HepG2 (cell line): ENCODE data around the gene CST3. TPM values are rescaled to one million over a fixed set of nuclear protein-coding genes. Genes with fewer than 3 reads are reported as not detected.
A peak's percentile ranks its signal among the peaks of the same experiment; 100 is the strongest.

Source experiments
- AGO2 ChIP-seq: fragments of 200-400 bp; formaldehyde crosslinking; optimal IDR thresholded peaks from 2 replicates; pipeline ENCODE3; 2017; ENCODE audit warnings: mild to moderate bottlenecking, low read depth, low read length, moderate library complexity
- BRCA1 ChIP-seq: sonication (generic); formaldehyde crosslinking; IDR thresholded peaks from 2 replicates; pipeline ENCODE4 v1.4.0; 2020; ENCODE audit warnings: missing genetic modification reagents
- CBX2 ChIP-seq, 2 experiments: fragments of 200-600 bp in 1 of 2; sonication (generic); formaldehyde crosslinking in 1 of 2; IDR thresholded peaks; 2 replicates each; pipeline versions ENCODE4 v1.7.0 to v1.8.1; 2018 to 2022; ENCODE audit warnings: low read depth in 2 of 2, low read length in 1 of 2, mild to moderate bottlenecking in 1 of 2, missing genetic modification reagents in 1 of 2
- DNMT1 ChIP-seq: sonication (generic); formaldehyde crosslinking; IDR thresholded peaks from 2 replicates; pipeline ENCODE4 v1.5.1; 2020; ENCODE audit warnings: mild to moderate bottlenecking, missing genetic modification reagents
- FOSL2 ChIP-seq: sonication (generic); formaldehyde crosslinking; IDR thresholded peaks from 2 replicates; pipeline ENCODE4 v1.4.0; 2020; ENCODE audit warnings: missing genetic modification reagents
- FOXP4 ChIP-seq: sonication (generic); formaldehyde crosslinking; IDR thresholded peaks from 2 replicates; pipeline ENCODE4 v1.4.0; 2020; ENCODE audit warnings: missing genetic modification reagents
- HCFC1 ChIP-seq: fragments of 150-350 bp; IDR thresholded peaks from 2 replicates; pipeline ENCODE4 v1.6.1; 2014; ENCODE audit warnings: low read depth, low read length
- JDP2 ChIP-seq: sonication (generic); formaldehyde crosslinking; IDR thresholded peaks from 2 replicates; pipeline ENCODE4 v1.8.1; 2022; ENCODE audit warnings: missing genetic modification reagents, borderline replicate concordance
- LCORL ChIP-seq, 2 experiments: fragments of 450-650 bp in 1 of 2; sonication (generic) in 1 of 2; formaldehyde crosslinking in 1 of 2; IDR thresholded peaks; 2 replicates each; pipeline versions ENCODE4 v1.5.0 to v1.6.1; 2017 to 2020; ENCODE audit warnings: antibody characterized with exemption in 1 of 2, missing genetic modification reagents in 1 of 2
- MAX ChIP-seq: IDR thresholded peaks from 2 replicates; pipeline ENCODE4 v1.6.1; 2012; ENCODE audit warnings: inconsistent platforms
- MED1 ChIP-seq: sonication (generic); formaldehyde crosslinking; IDR thresholded peaks from 2 replicates; pipeline ENCODE4 v1.4.0; 2020; ENCODE audit warnings: missing genetic modification reagents
- MIER3 ChIP-seq: IDR thresholded peaks from 2 replicates; pipeline ENCODE4 v1.6.1; 2016; ENCODE audit warnings: missing compliant biosample characterization, borderline replicate concordance
- MIXL1 ChIP-seq: IDR thresholded peaks from 2 replicates; pipeline ENCODE4 v1.6.1; 2016
- PREB ChIP-seq: sonication (generic); formaldehyde crosslinking; IDR thresholded peaks from 2 replicates; pipeline ENCODE4 v1.4.0; 2020; ENCODE audit warnings: missing genetic modification reagents
- RFX5 ChIP-seq: IDR thresholded peaks from 2 replicates; pipeline ENCODE4 v1.6.1; 2011; ENCODE audit warnings: low read depth, low read length, improper control_type of control experiment
- SAP130 ChIP-seq: IDR thresholded peaks from 2 replicates; pipeline ENCODE4 v1.6.1; 2016; ENCODE audit warnings: low read depth
- STAG1 ChIP-seq: sonication (generic); formaldehyde crosslinking; IDR thresholded peaks from 2 replicates; pipeline ENCODE4 v1.4.0; 2020; ENCODE audit warnings: missing genetic modification reagents
- TFDP1 ChIP-seq: IDR thresholded peaks from 2 replicates; pipeline ENCODE4 v1.6.1; 2016; ENCODE audit warnings: missing compliant biosample characterization, missing genetic modification reagents, borderline replicate concordance
- ZFP1 ChIP-seq: IDR thresholded peaks from 2 replicates; pipeline ENCODE4 v1.6.1; 2016
- ZNF12 ChIP-seq: sonication (generic); formaldehyde crosslinking; IDR thresholded peaks from 2 replicates; pipeline ENCODE4 v1.5.0; 2020; ENCODE audit warnings: missing genetic modification reagents
- ZNF124 ChIP-seq: sonication (generic); formaldehyde crosslinking; IDR thresholded peaks from 2 replicates; pipeline ENCODE4 v1.4.0; 2020; ENCODE audit warnings: missing genetic modification reagents
- ZNF3 ChIP-seq: IDR thresholded peaks from 2 replicates; pipeline ENCODE4 v1.7.0; 2017; ENCODE audit warnings: inconsistent platforms
- ZNF362 ChIP-seq: sonication (generic); formaldehyde crosslinking; IDR thresholded peaks from 2 replicates; pipeline ENCODE4 v1.4.0; 2020; ENCODE audit warnings: missing genetic modification reagents, mild to moderate bottlenecking, borderline replicate concordance
- ZNF644 ChIP-seq: IDR thresholded peaks from 2 replicates; pipeline ENCODE4 v1.6.1; 2016; ENCODE audit warnings: low read depth
- ZSCAN22 ChIP-seq: sonication (generic); formaldehyde crosslinking; IDR thresholded peaks from 2 replicates; pipeline ENCODE4 v1.4.0; 2020; ENCODE audit warnings: mild to moderate bottlenecking, missing genetic modification reagents
- ZSCAN9 ChIP-seq: IDR thresholded peaks from 2 replicates; pipeline ENCODE4 v1.6.1; 2016; ENCODE audit warnings: borderline replicate concordance
- polyA plus RNA-seq, 8 experiments: library from polyadenylated mRNA; depleted of rRNA in 3 of 8; stranded (reverse) in 7 of 8; unstranded in 1 of 8; fragments of >200 nt; fragmentation: Illumina TruSeq in 4 of 8; extraction: Trizol in 4 of 8; gene quantifications; 2 replicates each; pipeline versions ENCODE4 v1.2.1 to v1.2.3, GENCODE V29; 2011 to 2016; ENCODE audit warnings: low read depth in 4 of 8, missing spikeins in 1 of 8, mixed read lengths in 1 of 8; ENCODE audit not compliant: insufficient read depth in 1 of 8
- total RNA-seq, 5 experiments: library from RNA; depleted of rRNA; stranded (reverse); fragments of >200 nt; fragmentation: Illumina TruSeq; extraction: Trizol; gene quantifications; 2 replicates each; pipeline ENCODE4 v1.2.3, GENCODE V29; 2016; ENCODE audit warnings: low read depth in 1 of 5
- TF ChIP-seq, protein P1 (sequence below): sonication (generic); formaldehyde crosslinking; IDR thresholded peaks from 2 replicates; pipeline ENCODE4 v1.8.0; 2023; ENCODE audit warnings: mild to moderate bottlenecking, missing genetic modification reagents

The CST3 gene
- total and polyA plus RNA-seq, 2 of the 13 experiments (the other 11 are each of a cell fraction or from before 2014, with no cell fraction given): 690 to 1,005 TPM

DNA sequence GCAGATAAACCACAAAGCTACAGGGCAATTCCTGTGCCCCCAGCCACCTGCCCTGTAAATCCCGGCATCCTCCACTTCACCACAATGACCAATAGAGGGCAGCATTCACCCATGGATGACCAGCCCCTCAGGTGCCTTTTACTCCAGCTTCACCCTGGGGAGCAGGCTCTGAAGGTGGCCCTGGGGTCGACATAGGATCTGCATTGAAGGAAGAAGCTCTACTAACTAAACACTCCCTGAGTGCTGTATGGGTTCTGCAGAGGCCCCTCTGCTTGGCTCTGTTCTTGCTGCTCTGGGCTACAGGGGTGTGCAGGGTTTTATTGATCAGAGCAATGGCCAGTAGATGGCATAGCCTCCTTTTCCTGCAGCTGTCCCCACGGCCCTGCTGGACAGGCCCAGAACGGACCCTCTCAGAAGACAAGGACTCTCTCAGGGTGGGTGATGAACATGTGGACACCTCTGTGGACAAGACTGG is 30.8 kb upstream of the CST3 start (continued):
- no peak for TF ChIP-seq CBX2 (IDR thresholded peaks at IDR 0.05; ENCODE audit: low read depth, low read length)
- 0 out of 2 replicates have a peak, but pooled peaks have one; percentile 21 for TF ChIP-seq CBX2 (CRISPR knock-in tag; IDR thresholded peaks at IDR 0.05; ENCODE audit: low read depth)
- no peak for TF ChIP-seq MAX
- TF ChIP-seq ZNF124: peak; percentile 90; the same call in 1 of the 2 replicates
- TF ChIP-seq ZNF12 (CRISPR knock-in tag): no peak; the same call in 1 of the 2 replicates
- 0 out of 2 replicates have a peak, but pooled peaks have one; percentile 33 for TF ChIP-seq SAP130
- TF ChIP-seq HCFC1: no peak
- no peak for TF ChIP-seq ZSCAN22 (CRISPR knock-in tag)
- TF ChIP-seq, protein P1, sequence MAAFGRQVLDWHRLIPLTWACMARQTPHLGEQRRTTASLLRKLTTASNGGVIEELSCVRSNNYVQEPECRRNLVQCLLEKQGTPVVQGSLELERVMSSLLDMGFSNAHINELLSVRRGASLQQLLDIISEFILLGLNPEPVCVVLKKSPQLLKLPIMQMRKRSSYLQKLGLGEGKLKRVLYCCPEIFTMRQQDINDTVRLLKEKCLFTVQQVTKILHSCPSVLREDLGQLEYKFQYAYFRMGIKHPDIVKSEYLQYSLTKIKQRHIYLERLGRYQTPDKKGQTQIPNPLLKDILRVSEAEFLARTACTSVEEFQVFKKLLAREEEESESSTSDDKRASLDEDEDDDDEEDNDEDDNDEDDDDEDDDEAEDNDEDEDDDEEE: no peak
- no peak for TF ChIP-seq JDP2 (CRISPR knock-in tag)
- peak; percentile 41; the same call in 1 of the 2 replicates for TF ChIP-seq MIER3 (CRISPR knock-in tag)
- no peak for TF ChIP-seq ZFP1
- TF ChIP-seq FOSL2 (CRISPR knock-in tag): peak; percentile 44; the same call in 1 of the 2 replicates
- no peak for TF ChIP-seq ZNF362
- TF ChIP-seq MIXL1: peak; percentile 51; the same call in 1 of the 2 replicates
- no peak for TF ChIP-seq FOXP4 (CRISPR knock-in tag)
- TF ChIP-seq STAG1: peak; percentile 83
- TF ChIP-seq ZNF644: no peak
- no peak for TF ChIP-seq LCORL (IDR thresholded peaks at IDR 0.05)
- TF ChIP-seq LCORL (CRISPR knock-in tag; IDR thresholded peaks at IDR 0.05): 0 out of 2 replicates have a peak, but pooled peaks have one; percentile 41
- no peak for TF ChIP-seq PREB (CRISPR knock-in tag)
- no peak for TF ChIP-seq RFX5
- no peak for TF ChIP-seq TFDP1 (CRISPR knock-in tag)
- no peak for TF ChIP-seq BRCA1 (CRISPR knock-in tag)
- TF ChIP-seq ZSCAN9: 0 out of 2 replicates have a peak, but pooled peaks have one; percentile 52
- no peak for TF ChIP-seq DNMT1 (CRISPR knock-in tag)
- TF ChIP-seq ZNF3: no peak
- no peak for TF ChIP-seq MED1 (CRISPR knock-in tag)
- no peak for TF ChIP-seq AGO2
